Measurements from ENCODE around the gene ALG13. TPM values are rescaled to one million over a fixed set of nuclear protein-coding genes. Genes with fewer than 3 reads are reported as not detected.
A peak's percentile ranks its signal among the peaks of the same experiment; 100 is the strongest.

The ALG13 gene
- total and polyA plus RNA-seq, 10 of the 15 experiments (the other 5 are each of a cell fraction or from before 2014, with no cell fraction given): 30.5 to 119 (median 51.1) TPM

GRCh38 chrX:111680988-111681779 lies at the start of gene ALG13 (continued):
- TF ChIP-seq CHD2 (IDR thresholded peaks at IDR 0.05; ENCODE audit: borderline replicate concordance, low read depth, low read length) (0 out of 2 replicates have a peak, but pooled peaks have one; percentile 13), IKZF1 (conservative IDR thresholded peaks at IDR 0.05) (peak; percentile 82), YY1 (IDR thresholded peaks at IDR 0.05; ENCODE audit: low read depth, low read length) (peak; percentile 91), YBX1 (IDR thresholded peaks at IDR 0.05) (no peak), MYC (IDR thresholded peaks at IDR 0.05; ENCODE audit: insufficient read depth, insufficient read length, insufficient replicate concordance, low read length, severe bottlenecking) (no peak), ZZZ3 (IDR thresholded peaks at IDR 0.05; ENCODE audit: control insufficient read depth, insufficient read length, low read depth) (no peak), ZNF592 (IDR thresholded peaks at IDR 0.05) (no peak; the same call in 1 of the 2 replicates), SMAD1 (IDR thresholded peaks at IDR 0.05; ENCODE audit: low read depth, partially characterized antibody) (no peak), NKRF (conservative IDR thresholded peaks at IDR 0.05) (0 out of 2 replicates have a peak, but pooled peaks have one; percentile 9), FOXK2 (IDR thresholded peaks at IDR 0.05) (no peak), BMI1 (IDR thresholded peaks at IDR 0.05; ENCODE audit: borderline replicate concordance) (no peak; the same call in 1 of the 2 replicates), CEBPB (IDR thresholded peaks at IDR 0.05; ENCODE audit: borderline replicate concordance in 1 of 2, low read depth in 2 of 2, low read length in 2 of 2) (peak in 1 of 2 experiments; percentile 46; a peak in 1 of 4 replicates), ZBTB11 (CRISPR knock-in tag; IDR thresholded peaks at IDR 0.05) (no peak), ZNF274 (IDR thresholded peaks at IDR 0.05; ENCODE audit: insufficient read depth, insufficient read length) (no peak), SMARCA5 (IDR thresholded peaks at IDR 0.05) (peak; percentile 51; the same call in 1 of the 2 replicates), ZBED1 (IDR thresholded peaks at IDR 0.05; ENCODE audit: borderline replicate concordance) (no peak), SMAD5 (IDR thresholded peaks at IDR 0.05; ENCODE audit: low read depth) (peak; percentile 42; the same call in 1 of the 2 replicates)
- TF ChIP-seq, protein P1, sequence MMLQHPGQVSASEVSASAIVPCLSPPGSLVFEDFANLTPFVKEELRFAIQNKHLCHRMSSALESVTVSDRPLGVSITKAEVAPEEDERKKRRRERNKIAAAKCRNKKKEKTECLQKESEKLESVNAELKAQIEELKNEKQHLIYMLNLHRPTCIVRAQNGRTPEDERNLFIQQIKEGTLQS (IDR thresholded peaks at IDR 0.05; ENCODE audit: borderline replicate concordance, extremely low read depth, low read depth, low read length): no peak
